HEK293 (cell line): ENCODE measurements around the gene AFF3.

Experiments used
- CTCF ChIA-PET: fragments of 350-600 bp; formaldehyde crosslinking; extraction: SDS; loops from one replicate; lab custom pipeline; 2021; ENCODE audit warnings: antibody characterized with exemption; lab: Yijun Ruan, JAX
- POLR2A ChIA-PET: fragments of 300-600 bp; formaldehyde crosslinking; extraction: SDS; loops from one replicate; lab custom pipeline; 2020; ENCODE audit warnings: antibody characterized with exemption, inconsistent platforms; lab: Yijun Ruan, JAX
- H3K27ac ChIP-seq: fragments of 200-500 bp; sonication (Bioruptor generic); 2 replicates; pipeline ENCODE4 v1.5.1; 2014; ENCODE audit warnings: low read depth, low read length, control low read depth, inconsistent platforms; ENCODE audit errors: extremely low read depth
- H3K36me3 ChIP-seq, 2 experiments: fragments of 200-500 bp in 1 of 2; sonication (Bioruptor generic) in 1 of 2; 1 replicate in 1 of 2; 2 replicates in 1 of 2; pipeline ENCODE4 v1.5.1; 2014 to 2017; ENCODE audit warnings: inconsistent platforms in 2 of 2, low read length in 2 of 2; ENCODE audit not compliant: control insufficient read depth in 2 of 2, insufficient read depth in 1 of 2
- H3K4me1 ChIP-seq: fragments of 200-500 bp; sonication (Bioruptor generic); 2 replicates; pipeline ENCODE4 v1.5.1; 2014; ENCODE audit warnings: mild to moderate bottlenecking, low read length, inconsistent platforms; ENCODE audit not compliant: control insufficient read depth, insufficient read depth
- H3K4me3 ChIP-seq: 2 replicates; pipeline ENCODE4 v1.5.1; 2011; ENCODE audit warnings: low read depth, mild to moderate bottlenecking, control low read depth, low read length, moderate library complexity
- H3K9me3 ChIP-seq: fragments of 200-500 bp; sonication (Bioruptor generic); 2 replicates; pipeline ENCODE4 v1.5.1; 2014; ENCODE audit warnings: low read depth, low read length, inconsistent platforms; ENCODE audit not compliant: control insufficient read depth, insufficient read depth
- GLI4 ChIP-seq: fragments of 450-650 bp; formaldehyde crosslinking; IDR thresholded peaks from 2 replicates; pipeline ENCODE4 v1.5.1; 2016; ENCODE audit warnings: missing biosample characterization, missing genetic modification characterization
- KLF10 ChIP-seq: fragments of 450-650 bp; IDR thresholded peaks from 2 replicates; pipeline ENCODE4 v1.5.1; 2018; ENCODE audit warnings: missing biosample characterization, mild to moderate bottlenecking, missing genetic modification characterization
- PRDM1 ChIP-seq: fragments of 450-650 bp; formaldehyde crosslinking; IDR thresholded peaks from 2 replicates; pipeline ENCODE4; 2016; ENCODE audit warnings: missing biosample characterization, missing genetic modification characterization
- RBAK ChIP-seq: fragments of 450-650 bp; formaldehyde crosslinking; IDR thresholded peaks from 2 replicates; pipeline ENCODE4 v1.5.1; 2016; ENCODE audit warnings: missing biosample characterization, missing genetic modification characterization
- REST ChIP-seq: fragments of 450-650 bp; formaldehyde crosslinking; IDR thresholded peaks from 2 replicates; pipeline ENCODE4 v1.5.1; 2016; ENCODE audit warnings: missing biosample characterization, missing genetic modification characterization
- SP2 ChIP-seq: fragments of 450-650 bp; formaldehyde crosslinking; IDR thresholded peaks from 2 replicates; pipeline ENCODE4 v1.5.1; 2016; ENCODE audit warnings: missing biosample characterization, missing genetic modification characterization
- SP3 ChIP-seq: fragments of 450-650 bp; formaldehyde crosslinking; IDR thresholded peaks from 2 replicates; pipeline ENCODE4 v1.5.1; 2016; ENCODE audit warnings: missing biosample characterization, missing genetic modification characterization
- SP7 ChIP-seq: fragments of 450-650 bp; formaldehyde crosslinking; IDR thresholded peaks from 2 replicates; pipeline ENCODE4 v1.5.1; 2016; ENCODE audit warnings: missing biosample characterization, missing genetic modification characterization
- WT1 ChIP-seq: fragments of 450-650 bp; formaldehyde crosslinking; IDR thresholded peaks from 2 replicates; pipeline ENCODE4 v1.5.1; 2016; ENCODE audit warnings: missing biosample characterization, missing genetic modification characterization
- ZBTB48 ChIP-seq: fragments of 450-650 bp; formaldehyde crosslinking; IDR thresholded peaks from 2 replicates; pipeline ENCODE4 v1.5.1; 2016; ENCODE audit warnings: missing biosample characterization, missing genetic modification characterization
- ZFP3 ChIP-seq: fragments of 450-650 bp; formaldehyde crosslinking; IDR thresholded peaks from 2 replicates; pipeline ENCODE4 v1.5.1; 2016; ENCODE audit warnings: low read depth, missing biosample characterization, missing genetic modification characterization
- ZNF140 ChIP-seq: fragments of 450-650 bp; formaldehyde crosslinking; IDR thresholded peaks from 2 replicates; pipeline ENCODE4 v1.5.1; 2016; ENCODE audit warnings: missing biosample characterization, missing genetic modification characterization
- ZNF221 ChIP-seq: fragments of 450-650 bp; formaldehyde crosslinking; IDR thresholded peaks from 2 replicates; pipeline ENCODE4 v1.5.1; 2017; ENCODE audit warnings: missing biosample characterization, missing genetic modification characterization, borderline replicate concordance
- ZNF24 ChIP-seq: fragments of 450-650 bp; formaldehyde crosslinking; IDR thresholded peaks from 2 replicates; pipeline ENCODE4 v1.5.1; 2016; ENCODE audit warnings: missing biosample characterization, missing genetic modification characterization
- ZNF274 ChIP-seq, 2 experiments: fragments of 200-500 bp in 1 of 2; fragments of 450-650 bp in 1 of 2; sonication (Bioruptor generic) in 1 of 2; formaldehyde crosslinking in 1 of 2; IDR thresholded peaks; 2 replicates each; pipeline versions ENCODE4 v1.5.1 to v1.6.1; 2014 to 2016; ENCODE audit warnings: borderline replicate concordance in 1 of 2, inconsistent platforms in 1 of 2, low read length in 1 of 2, missing biosample characterization in 1 of 2, missing genetic modification characterization in 1 of 2
- ZNF335 ChIP-seq: fragments of 450-650 bp; formaldehyde crosslinking; conservative IDR thresholded peaks from 2 replicates; pipeline ENCODE4 v1.5.1; 2016; ENCODE audit warnings: missing biosample characterization, missing genetic modification characterization
- ZNF48 ChIP-seq: fragments of 450-650 bp; formaldehyde crosslinking; IDR thresholded peaks from 2 replicates; pipeline ENCODE4 v1.5.1; 2016; ENCODE audit warnings: missing biosample characterization, missing genetic modification characterization
- ZNF510 ChIP-seq: fragments of 450-650 bp; formaldehyde crosslinking; IDR thresholded peaks from 2 replicates; pipeline ENCODE4 v1.5.1; 2018; ENCODE audit warnings: mild to moderate bottlenecking, missing genetic modification characterization, missing biosample characterization; ENCODE audit not compliant: insufficient replicate concordance
- ZNF514 ChIP-seq: fragments of 450-650 bp; formaldehyde crosslinking; IDR thresholded peaks from 2 replicates; pipeline ENCODE4 v1.5.1; 2016; ENCODE audit warnings: missing biosample characterization, missing genetic modification characterization
- ZNF544 ChIP-seq: fragments of 450-650 bp; formaldehyde crosslinking; IDR thresholded peaks from 2 replicates; pipeline ENCODE4 v1.5.0; 2017; ENCODE audit warnings: missing biosample characterization, missing genetic modification characterization
- ZNF600 ChIP-seq: fragments of 450-650 bp; formaldehyde crosslinking; IDR thresholded peaks from 2 replicates; pipeline ENCODE4 v1.5.1; 2016; ENCODE audit warnings: missing biosample characterization, missing genetic modification characterization
- ZNF768 ChIP-seq: fragments of 450-650 bp; formaldehyde crosslinking; IDR thresholded peaks from 2 replicates; pipeline ENCODE4 v1.5.1; 2018; ENCODE audit warnings: missing biosample characterization, mild to moderate bottlenecking, missing genetic modification characterization
- ZNF843 ChIP-seq: fragments of 450-650 bp; formaldehyde crosslinking; IDR thresholded peaks from 2 replicates; pipeline ENCODE4 v1.5.1; 2016; ENCODE audit warnings: missing biosample characterization, missing genetic modification characterization
- TF ChIP-seq, protein P1 (sequence below): fragments of 450-650 bp; formaldehyde crosslinking; IDR thresholded peaks from 2 replicates; pipeline ENCODE4 v1.5.1; 2017; ENCODE audit warnings: missing biosample characterization, missing genetic modification characterization
- TF ChIP-seq, protein P2 (sequence below): fragments of 450-650 bp; formaldehyde crosslinking; conservative IDR thresholded peaks from 2 replicates; pipeline ENCODE4 v1.5.1; 2016; ENCODE audit warnings: low read depth, missing biosample characterization, missing genetic modification characterization

The AFF3 gene

DNA sequence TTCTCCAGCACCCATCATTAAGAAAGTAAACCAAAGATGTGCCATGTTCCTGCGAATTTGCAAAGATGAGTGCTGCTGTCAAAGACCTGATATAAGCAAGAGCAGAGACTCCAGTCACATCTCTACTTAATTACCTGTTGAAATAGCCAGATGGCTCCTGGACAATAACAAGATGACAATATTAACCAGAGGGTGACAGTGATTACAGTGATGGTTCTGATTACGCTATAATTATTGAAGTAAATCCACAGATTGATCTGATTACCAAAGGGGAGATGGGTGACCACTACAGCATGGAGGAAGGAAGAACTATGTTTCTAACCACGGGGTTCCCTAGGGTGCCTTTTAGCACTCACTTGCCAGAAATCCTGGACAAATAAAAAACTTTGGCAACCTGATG is 36.5 kb upstream of the AFF3 start:
- CTCF ChIA-PET: interaction anchor here (0.8 kb wide), 1 partner anchor 11 kb away, joined by 3 read pairs; no protein-coding TSS in a partner anchor
- H3K4me3 ChIP-seq: no peak overlapping the region
- no peaks in the 10 kb centered on the region for H3K4me1 ChIP-seq
- no peak overlapping the region for H3K27ac ChIP-seq
- H3K36me3 ChIP-seq: no peaks in the 10 kb centered on the region
- TF ChIP-seq ZNF510: no peak
- no peak for TF ChIP-seq SP7 (tag by site-specific recombination)
- TF ChIP-seq WT1 (tag by site-specific recombination): no peak
- TF ChIP-seq, protein P1, sequence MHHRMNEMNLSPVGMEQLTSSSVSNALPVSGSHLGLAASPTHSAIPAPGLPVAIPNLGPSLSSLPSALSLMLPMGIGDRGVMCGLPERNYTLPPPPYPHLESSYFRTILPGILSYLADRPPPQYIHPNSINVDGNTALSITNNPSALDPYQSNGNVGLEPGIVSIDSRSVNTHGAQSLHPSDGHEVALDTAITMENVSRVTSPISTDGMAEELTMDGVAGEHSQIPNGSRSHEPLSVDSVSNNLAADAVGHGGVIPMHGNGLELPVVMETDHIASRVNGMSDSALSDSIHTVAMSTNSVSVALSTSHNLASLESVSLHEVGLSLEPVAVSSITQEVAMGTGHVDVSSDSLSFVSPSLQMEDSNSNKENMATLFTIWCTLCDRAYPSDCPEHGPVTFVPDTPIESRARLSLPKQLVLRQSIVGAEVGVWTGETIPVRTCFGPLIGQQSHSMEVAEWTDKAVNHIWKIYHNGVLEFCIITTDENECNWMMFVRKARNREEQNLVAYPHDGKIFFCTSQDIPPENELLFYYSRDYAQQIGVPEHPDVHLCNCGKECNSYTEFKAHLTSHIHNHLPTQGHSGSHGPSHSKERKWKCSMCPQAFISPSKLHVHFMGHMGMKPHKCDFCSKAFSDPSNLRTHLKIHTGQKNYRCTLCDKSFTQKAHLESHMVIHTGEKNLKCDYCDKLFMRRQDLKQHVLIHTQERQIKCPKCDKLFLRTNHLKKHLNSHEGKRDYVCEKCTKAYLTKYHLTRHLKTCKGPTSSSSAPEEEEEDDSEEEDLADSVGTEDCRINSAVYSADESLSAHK: no peak
- no peak for TF ChIP-seq ZNF544 (tag by site-specific recombination)
- no peak for TF ChIP-seq ZNF221
- no peak for TF ChIP-seq ZNF48 (tag by site-specific recombination)
- no peak for TF ChIP-seq PRDM1 (tag by site-specific recombination)
- TF ChIP-seq ZBTB48 (tag by site-specific recombination): no peak
- TF ChIP-seq ZNF514 (tag by site-specific recombination): no peak
- TF ChIP-seq RBAK (tag by site-specific recombination): no peak
- TF ChIP-seq KLF10: no peak
- TF ChIP-seq REST (tag by site-specific recombination): no peak
- TF ChIP-seq ZNF335 (tag by site-specific recombination): no peak
- TF ChIP-seq ZFP3 (tag by site-specific recombination): no peak
- TF ChIP-seq ZNF768 (tag by site-specific recombination): no peak
- no peak for TF ChIP-seq ZNF843 (tag by site-specific recombination)
- no peak for TF ChIP-seq ZNF600
- no peak for TF ChIP-seq ZNF140 (tag by site-specific recombination)
- POLR2A ChIA-PET: no interaction called here
- H3K9me3 ChIP-seq: no peaks in the 10 kb centered on the region

DNA sequence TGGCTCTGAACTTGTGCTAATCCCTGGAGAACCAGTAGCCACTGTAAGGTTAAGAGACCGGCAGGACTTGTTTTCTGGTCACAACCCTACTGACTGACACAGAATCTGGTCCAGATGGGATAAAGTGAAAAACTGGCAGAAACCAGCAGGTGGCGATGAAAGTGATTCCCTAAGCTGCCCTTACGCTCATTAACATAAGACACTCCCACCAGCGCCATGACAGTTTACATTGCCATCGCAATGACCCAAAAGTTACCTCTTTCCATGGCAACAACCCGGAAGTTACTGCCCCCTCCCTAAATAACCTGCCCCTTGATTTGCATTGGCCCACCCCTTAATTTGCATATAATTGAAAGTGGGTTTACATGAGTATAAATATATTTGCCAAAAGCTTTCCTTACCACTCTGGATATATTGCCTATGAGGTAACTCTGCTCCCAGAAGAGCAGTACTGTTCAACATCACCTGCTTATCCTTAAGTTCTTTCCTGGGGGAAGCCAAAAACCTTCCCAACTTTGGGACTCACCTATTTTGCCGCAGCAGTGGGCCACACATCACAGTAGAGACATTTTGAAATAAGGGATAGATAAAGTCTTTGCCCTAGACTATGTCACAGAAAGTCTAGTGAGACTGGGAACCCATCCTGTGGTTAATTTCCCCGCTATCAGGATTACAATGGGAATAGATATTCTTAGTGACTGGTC is 35.8 kb upstream of the AFF3 start:
- POLR2A ChIA-PET: no interaction called here
- CTCF ChIA-PET: interaction anchor here (0.8 to 1.1 kb wide), 2 partner anchors 11 to 14 kb away, joined by 3 to 4 read pairs; no protein-coding TSS in a partner anchor
- no peak overlapping the region for H3K4me3 ChIP-seq
- no peaks in the 10 kb centered on the region for H3K4me1 ChIP-seq
- no peaks in the 10 kb centered on the region for H3K36me3 ChIP-seq
- no peaks in the 10 kb centered on the region for H3K9me3 ChIP-seq
- H3K27ac ChIP-seq: no peak overlapping the region
- TF ChIP-seq SP2 (tag by site-specific recombination) (peak; percentile 41), ZNF544 (tag by site-specific recombination) (no peak), ZNF274 (IDR thresholded peaks at IDR 0.05; ENCODE audit: low read length) (no peak), ZNF274 (tag by site-specific recombination; IDR thresholded peaks at IDR 0.05; ENCODE audit: borderline replicate concordance) (no peak), ZNF335 (tag by site-specific recombination) (no peak), GLI4 (tag by site-specific recombination) (no peak), SP3 (tag by site-specific recombination) (peak; percentile 72), ZNF24 (tag by site-specific recombination) (no peak)
- TF ChIP-seq, protein P2, sequence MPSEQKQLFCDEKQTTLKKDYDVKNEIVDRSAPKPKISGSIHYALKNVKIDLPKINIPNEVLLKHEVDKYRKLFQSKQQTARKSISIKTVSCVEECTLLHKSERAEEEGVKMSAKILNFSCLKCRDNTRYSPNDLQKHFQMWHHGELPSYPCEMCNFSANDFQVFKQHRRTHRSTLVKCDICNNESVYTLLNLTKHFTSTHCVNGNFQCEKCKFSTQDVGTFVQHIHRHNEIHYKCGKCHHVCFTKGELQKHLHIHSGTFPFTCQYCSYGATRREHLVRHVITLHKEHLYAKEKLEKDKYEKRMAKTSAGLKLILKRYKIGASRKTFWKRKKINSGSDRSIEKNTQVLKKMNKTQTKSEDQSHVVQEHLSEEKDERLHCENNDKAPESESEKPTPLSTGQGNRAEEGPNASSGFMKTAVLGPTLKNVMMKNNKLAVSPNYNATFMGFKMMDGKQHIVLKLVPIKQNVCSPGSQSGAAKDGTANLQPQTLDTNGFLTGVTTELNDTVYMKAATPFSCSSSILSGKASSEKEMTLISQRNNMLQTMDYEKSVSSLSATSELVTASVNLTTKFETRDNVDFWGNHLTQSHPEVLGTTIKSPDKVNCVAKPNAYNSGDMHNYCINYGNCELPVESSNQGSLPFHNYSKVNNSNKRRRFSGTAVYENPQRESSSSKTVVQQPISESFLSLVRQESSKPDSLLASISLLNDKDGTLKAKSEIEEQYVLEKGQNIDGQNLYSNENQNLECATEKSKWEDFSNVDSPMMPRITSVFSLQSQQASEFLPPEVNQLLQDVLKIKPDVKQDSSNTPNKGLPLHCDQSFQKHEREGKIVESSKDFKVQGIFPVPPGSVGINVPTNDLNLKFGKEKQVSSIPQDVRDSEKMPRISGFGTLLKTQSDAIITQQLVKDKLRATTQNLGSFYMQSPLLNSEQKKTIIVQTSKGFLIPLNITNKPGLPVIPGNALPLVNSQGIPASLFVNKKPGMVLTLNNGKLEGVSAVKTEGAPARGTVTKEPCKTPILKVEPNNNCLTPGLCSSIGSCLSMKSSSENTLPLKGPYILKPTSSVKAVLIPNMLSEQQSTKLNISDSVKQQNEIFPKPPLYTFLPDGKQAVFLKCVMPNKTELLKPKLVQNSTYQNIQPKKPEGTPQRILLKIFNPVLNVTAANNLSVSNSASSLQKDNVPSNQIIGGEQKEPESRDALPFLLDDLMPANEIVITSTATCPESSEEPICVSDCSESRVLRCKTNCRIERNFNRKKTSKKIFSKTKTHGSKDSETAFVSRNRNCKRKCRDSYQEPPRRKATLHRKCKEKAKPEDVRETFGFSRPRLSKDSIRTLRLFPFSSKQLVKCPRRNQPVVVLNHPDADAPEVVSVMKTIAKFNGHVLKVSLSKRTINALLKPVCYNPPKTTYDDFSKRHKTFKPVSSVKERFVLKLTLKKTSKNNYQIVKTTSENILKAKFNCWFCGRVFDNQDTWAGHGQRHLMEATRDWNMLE (tag by site-specific recombination): peak; percentile 53
